Smooth muscle cell of trachea (primary cell): Measurements from ENCODE around the gene LAMA1. TPM values are rescaled to one million over a fixed set of nuclear protein-coding genes. Genes with fewer than 3 reads are reported as not detected.

ENCODE experiments used
- total RNA-seq: library from RNA; depleted of rRNA; stranded (reverse); fragments of >200 nt; gene quantifications from 2 replicates; pipeline ENCODE4 v1.2.1, GENCODE V29; 2014

LAMA1 gene, protein sequence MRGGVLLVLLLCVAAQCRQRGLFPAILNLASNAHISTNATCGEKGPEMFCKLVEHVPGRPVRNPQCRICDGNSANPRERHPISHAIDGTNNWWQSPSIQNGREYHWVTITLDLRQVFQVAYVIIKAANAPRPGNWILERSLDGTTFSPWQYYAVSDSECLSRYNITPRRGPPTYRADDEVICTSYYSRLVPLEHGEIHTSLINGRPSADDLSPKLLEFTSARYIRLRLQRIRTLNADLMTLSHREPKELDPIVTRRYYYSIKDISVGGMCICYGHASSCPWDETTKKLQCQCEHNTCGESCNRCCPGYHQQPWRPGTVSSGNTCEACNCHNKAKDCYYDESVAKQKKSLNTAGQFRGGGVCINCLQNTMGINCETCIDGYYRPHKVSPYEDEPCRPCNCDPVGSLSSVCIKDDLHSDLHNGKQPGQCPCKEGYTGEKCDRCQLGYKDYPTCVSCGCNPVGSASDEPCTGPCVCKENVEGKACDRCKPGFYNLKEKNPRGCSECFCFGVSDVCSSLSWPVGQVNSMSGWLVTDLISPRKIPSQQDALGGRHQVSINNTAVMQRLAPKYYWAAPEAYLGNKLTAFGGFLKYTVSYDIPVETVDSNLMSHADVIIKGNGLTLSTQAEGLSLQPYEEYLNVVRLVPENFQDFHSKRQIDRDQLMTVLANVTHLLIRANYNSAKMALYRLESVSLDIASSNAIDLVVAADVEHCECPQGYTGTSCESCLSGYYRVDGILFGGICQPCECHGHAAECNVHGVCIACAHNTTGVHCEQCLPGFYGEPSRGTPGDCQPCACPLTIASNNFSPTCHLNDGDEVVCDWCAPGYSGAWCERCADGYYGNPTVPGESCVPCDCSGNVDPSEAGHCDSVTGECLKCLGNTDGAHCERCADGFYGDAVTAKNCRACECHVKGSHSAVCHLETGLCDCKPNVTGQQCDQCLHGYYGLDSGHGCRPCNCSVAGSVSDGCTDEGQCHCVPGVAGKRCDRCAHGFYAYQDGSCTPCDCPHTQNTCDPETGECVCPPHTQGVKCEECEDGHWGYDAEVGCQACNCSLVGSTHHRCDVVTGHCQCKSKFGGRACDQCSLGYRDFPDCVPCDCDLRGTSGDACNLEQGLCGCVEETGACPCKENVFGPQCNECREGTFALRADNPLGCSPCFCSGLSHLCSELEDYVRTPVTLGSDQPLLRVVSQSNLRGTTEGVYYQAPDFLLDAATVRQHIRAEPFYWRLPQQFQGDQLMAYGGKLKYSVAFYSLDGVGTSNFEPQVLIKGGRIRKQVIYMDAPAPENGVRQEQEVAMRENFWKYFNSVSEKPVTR (N-terminal part only)
- total RNA-seq = 3.6 and 13.7 TPM in 2 replicates

GRCh38 chr18:7117390-7118355 is at the start of gene LAMA1:
TSS of gene LAMA1 (minus strand) at chr18:7117797. CDS start at chr18:7117720, 77 bp downstream.

Other genes with a start within 250 kb of the LAMA1 start
- gene LRRC30, start 113.3 kb upstream of the LAMA1 start, total RNA-seq = not detected in 2 replicates